Measurements from ENCODE around the gene TMSB4Y.

Gene TMSB4Y

DNA sequence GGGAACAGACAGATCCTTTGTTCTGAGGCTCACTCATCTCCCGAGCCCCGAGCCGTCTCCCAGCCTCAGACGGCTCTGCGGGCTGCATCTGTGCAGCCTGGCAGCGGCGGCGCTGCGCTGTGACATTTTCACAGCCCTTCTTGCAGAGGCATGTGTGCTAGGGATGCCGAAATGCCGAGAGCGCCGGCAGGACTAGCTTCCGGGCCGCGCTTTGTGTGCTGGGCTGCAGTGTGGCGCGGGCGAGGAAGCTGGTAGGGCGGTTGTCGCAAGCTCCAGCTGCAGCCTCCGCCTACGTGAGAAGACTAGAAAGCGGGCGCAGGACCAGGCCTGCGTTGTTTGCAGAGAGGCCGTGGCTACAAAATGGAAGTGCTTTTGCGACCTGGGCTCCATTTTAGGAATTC, at the start of gene TMSB4Y:
TMSB4Y (plus strand) TSS at position 332 of the 401 bp plus-strand sequence.
- no peaks in the 10 kb centered on the region for H3K36me3 Mint-ChIP-seq (ENCODE audit: low read depth)
- H3K4me3 Mint-ChIP-seq, result no peak within 1 kb of the TSS
- no peaks in the 10 kb centered on the region for H3K9me3 Mint-ChIP-seq
- H3K27ac Mint-ChIP-seq, result no peak within 1 kb of the TSS
- H3K27me3 Mint-ChIP-seq (ENCODE audit: low read depth), result no peaks in the 10 kb centered on the region
- no peaks in the 10 kb centered on the region for H3K4me1 Mint-ChIP-seq
- TF ChIP-seq, protein P1, sequence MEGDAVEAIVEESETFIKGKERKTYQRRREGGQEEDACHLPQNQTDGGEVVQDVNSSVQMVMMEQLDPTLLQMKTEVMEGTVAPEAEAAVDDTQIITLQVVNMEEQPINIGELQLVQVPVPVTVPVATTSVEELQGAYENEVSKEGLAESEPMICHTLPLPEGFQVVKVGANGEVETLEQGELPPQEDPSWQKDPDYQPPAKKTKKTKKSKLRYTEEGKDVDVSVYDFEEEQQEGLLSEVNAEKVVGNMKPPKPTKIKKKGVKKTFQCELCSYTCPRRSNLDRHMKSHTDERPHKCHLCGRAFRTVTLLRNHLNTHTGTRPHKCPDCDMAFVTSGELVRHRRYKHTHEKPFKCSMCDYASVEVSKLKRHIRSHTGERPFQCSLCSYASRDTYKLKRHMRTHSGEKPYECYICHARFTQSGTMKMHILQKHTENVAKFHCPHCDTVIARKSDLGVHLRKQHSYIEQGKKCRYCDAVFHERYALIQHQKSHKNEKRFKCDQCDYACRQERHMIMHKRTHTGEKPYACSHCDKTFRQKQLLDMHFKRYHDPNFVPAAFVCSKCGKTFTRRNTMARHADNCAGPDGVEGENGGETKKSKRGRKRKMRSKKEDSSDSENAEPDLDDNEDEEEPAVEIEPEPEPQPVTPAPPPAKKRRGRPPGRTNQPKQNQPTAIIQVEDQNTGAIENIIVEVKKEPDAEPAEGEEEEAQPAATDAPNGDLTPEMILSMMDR (IDR thresholded peaks at IDR 0.05; ENCODE audit: unreplicated experiment in 3 of 3), result no peak

- no peaks in the 10 kb centered on the region for H3K9me3 Mint-ChIP-seq
- no peaks in the 10 kb centered on the region for H3K27me3 Mint-ChIP-seq (ENCODE audit: low read depth)
- H3K4me1 Mint-ChIP-seq, result no peaks in the 10 kb centered on the region
- no peak overlapping the region for H3K27ac Mint-ChIP-seq
- no peaks in the 10 kb centered on the region for H3K36me3 Mint-ChIP-seq (ENCODE audit: low read depth)
- no peak overlapping the region for H3K4me3 Mint-ChIP-seq
- TF ChIP-seq, protein P1 (IDR thresholded peaks at IDR 0.05; ENCODE audit: unreplicated experiment in 3 of 3), result no peak
These were observed 39.5 kb upstream of the TMSB4Y start for GRCh38 chrY:13664162-13664561.

- Mint-ChIP-seq H3K9me3 (no peaks in the 10 kb centered on the region), H3K27me3 (ENCODE audit: low read depth) (no peaks in the 10 kb centered on the region), H3K4me3 (no peak overlapping the region), H3K36me3 (ENCODE audit: low read depth) (no peaks in the 10 kb centered on the region), H3K4me1 (no peaks in the 10 kb centered on the region), H3K27ac (no peak overlapping the region)
- TF ChIP-seq, protein P1 (IDR thresholded peaks at IDR 0.05; ENCODE audit: unreplicated experiment in 3 of 3), result no peak
These were observed 32.6 kb upstream of the TMSB4Y start for GRCh38 chrY:13671122-13671521.

- Mint-ChIP-seq H3K4me3 (no peak overlapping the region), H3K4me1 (no peaks in the 10 kb centered on the region), H3K27ac (no peak overlapping the region), H3K9me3 (no peaks in the 10 kb centered on the region), H3K27me3 (ENCODE audit: low read depth) (no peaks in the 10 kb centered on the region), H3K36me3 (ENCODE audit: low read depth) (no peaks in the 10 kb centered on the region)
- TF ChIP-seq, protein P1 (IDR thresholded peaks at IDR 0.05; ENCODE audit: unreplicated experiment in 3 of 3), result no peak
These were observed 1.4 kb upstream of the TMSB4Y start for GRCh38 chrY:13702276-13702675.

DNA sequence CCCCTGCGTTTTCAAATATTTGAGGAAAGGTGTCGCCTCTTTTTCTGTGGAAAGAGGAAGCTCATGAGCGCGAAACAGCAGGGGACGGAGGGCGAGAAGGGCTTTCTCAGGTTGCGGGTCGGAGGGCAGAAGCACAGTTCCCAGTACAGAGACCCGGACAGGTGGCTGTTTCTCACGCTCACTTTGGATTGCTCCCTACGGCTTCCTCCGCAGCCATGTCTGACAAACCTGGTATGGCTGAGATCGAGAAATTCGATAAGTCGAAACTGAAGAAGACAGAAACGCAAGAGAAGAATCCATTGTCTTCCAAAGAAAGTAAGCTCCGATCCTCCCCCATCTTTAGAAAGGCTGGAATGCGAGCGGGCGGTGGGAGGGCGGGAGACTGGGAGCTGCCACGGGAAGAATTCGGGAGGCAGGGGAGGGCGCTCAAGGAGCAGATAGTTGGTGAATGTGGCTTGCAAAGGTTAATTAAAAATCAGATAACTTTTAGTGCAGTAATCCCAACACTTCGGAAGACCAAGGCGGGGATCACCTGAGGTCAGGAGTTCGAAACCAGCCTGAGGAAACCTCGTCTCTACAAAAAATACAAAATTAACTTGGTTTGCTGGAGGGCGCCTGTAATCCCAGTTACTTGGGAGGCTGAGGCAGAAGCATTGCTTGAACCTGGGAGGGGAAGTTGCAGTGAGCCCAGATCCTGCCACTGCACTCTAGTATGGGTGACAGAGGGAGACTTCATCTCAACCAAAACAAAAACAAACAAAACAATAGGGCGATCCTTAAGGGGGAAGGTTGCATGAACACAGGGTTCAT, 627 bp downstream of the TMSB4Y start:
- Mint-ChIP-seq H3K4me3 (no peak overlapping the region), H3K4me1 (no peaks in the 10 kb centered on the region), H3K9me3 (no peaks in the 10 kb centered on the region), H3K27ac (no peak overlapping the region), H3K36me3 (ENCODE audit: low read depth) (no peaks in the 10 kb centered on the region), H3K27me3 (ENCODE audit: low read depth) (no peaks in the 10 kb centered on the region)
- TF ChIP-seq, protein P1 (IDR thresholded peaks at IDR 0.05; ENCODE audit: unreplicated experiment in 3 of 3), result no peak

- TF ChIP-seq, protein P1 (IDR thresholded peaks at IDR 0.05; ENCODE audit: unreplicated experiment in 3 of 3), result no peak
- H3K27ac Mint-ChIP-seq, result no peak overlapping the region
- no peaks in the 10 kb centered on the region for H3K9me3 Mint-ChIP-seq
- H3K27me3 Mint-ChIP-seq (ENCODE audit: low read depth), result no peaks in the 10 kb centered on the region
- H3K36me3 Mint-ChIP-seq (ENCODE audit: low read depth), result no peaks in the 10 kb centered on the region
- H3K4me1 Mint-ChIP-seq, result no peaks in the 10 kb centered on the region
- no peak overlapping the region for H3K4me3 Mint-ChIP-seq
These were observed 1.5 kb downstream of the TMSB4Y start for GRCh38 chrY:13705197-13705596.
